Stimulated activated CD8-positive, alpha-beta memory T cell treated with anti-CD3 and anti-CD28 coated beads, Interleukin-2, amount 100 ng/mL, for 1 hour (primary cell): ENCODE results near the gene TRIO.
"Not testable (repeated sequence)": the region's sequence is repeated elsewhere in the genome, so short reads cannot be mapped to it uniquely, and the experiment has no call there.

Experiments
- DNase-seq, 2 donors: peaks; one replicate each; pipeline ENCODE4 v3.0.0-alpha.2; 2020; ENCODE audit warnings: low read depth in 2 of 2

Gene TRIO

GRCh38 chr5:14435481-14435880 lies 292.3 kb downstream of the TRIO start:
- DNase-seq = no peak

GRCh38 chr5:14436122-14436521 lies 293.0 kb downstream of the TRIO start:
- not testable (repeated sequence) for DNase-seq

DNA sequence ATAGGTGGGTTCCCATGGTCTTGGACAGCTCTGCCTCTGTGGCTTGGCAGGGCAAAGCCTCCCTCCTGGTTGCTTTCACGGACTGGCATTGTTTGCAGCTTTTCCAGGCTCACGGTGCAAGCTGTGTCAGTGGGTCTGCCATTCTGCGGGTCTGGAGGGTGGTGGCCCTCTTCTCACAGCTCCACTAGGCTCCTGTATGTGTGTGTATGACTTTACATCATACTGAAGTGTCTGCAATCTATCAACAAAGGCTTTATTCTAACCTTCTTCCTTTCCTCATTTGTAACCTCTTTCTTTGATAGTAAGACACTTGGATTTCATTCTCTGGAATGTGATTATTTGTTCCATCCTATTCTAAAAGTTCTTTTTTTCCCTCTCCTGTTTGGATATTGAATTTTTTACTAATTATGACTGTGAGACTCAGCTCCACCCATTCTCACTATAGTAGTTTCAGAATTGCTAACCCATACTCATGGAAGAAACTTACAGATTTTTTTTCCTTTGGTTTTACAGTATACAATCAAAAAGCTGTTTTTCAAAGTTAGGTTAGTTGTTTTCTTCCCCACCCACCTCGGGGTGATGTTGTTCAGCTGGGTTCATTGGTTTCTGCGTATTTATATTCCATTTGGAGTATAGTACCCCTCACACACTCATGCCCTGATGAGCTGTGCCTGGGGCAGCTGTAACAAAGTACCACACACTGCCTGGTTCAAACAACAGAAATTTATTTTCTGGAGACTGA lies 293.8 kb downstream of the TRIO start:
- DNase-seq = no peak

GRCh38 chr5:14438195-14438606 lies 295.1 kb downstream of the TRIO start:
- no peak for DNase-seq

DNA sequence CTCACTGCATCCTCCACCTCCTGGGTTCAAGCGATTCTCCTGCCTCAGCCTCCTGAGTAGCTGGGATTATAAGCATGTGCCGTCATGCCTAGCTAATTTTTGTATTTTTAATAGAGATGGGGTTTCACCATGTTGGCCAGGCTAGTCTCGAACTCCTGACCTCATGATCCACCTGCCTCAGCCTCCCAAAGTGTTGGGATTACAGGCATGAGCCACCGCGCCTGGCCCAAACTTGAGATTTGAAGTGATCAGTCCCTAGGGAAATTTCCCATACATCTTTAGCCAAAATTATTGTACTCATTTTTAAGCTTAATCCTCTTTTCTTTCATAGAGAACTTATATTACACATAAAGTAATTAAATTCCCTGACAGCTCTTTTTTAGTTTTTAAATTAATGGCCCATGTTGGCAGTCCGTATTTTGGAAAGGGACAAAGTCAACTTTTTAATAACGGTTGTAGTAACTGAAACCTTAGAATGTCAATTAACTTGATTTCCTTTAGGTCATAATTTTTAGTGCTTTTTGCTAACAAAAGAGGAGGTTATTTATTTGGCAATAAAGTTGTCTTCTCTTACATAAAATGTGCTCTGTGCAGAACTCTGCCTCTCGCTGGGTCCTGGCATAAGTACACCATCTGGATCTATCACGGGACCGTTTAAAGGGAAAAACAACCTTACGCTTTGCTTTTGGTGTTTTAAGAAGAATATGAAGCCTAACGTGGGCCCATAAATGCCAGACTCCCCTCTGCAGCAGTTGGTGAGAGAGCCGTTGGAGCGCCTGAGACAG lies 296.1 kb downstream of the TRIO start:
- no peak for DNase-seq

- DNase-seq = no peak
These were observed 297.1 kb downstream of the TRIO start for GRCh38 chr5:14440223-14440581.

GRCh38 chr5:14440582-14441431 lies 297.7 kb downstream of the TRIO start:
- no peak for DNase-seq

- DNase-seq = no peak
These were observed 298.5 kb downstream of the TRIO start for GRCh38 chr5:14441641-14442040.

GRCh38 chr5:14442536-14442935 lies 299.4 kb downstream of the TRIO start:
- no peak for DNase-seq

DNA sequence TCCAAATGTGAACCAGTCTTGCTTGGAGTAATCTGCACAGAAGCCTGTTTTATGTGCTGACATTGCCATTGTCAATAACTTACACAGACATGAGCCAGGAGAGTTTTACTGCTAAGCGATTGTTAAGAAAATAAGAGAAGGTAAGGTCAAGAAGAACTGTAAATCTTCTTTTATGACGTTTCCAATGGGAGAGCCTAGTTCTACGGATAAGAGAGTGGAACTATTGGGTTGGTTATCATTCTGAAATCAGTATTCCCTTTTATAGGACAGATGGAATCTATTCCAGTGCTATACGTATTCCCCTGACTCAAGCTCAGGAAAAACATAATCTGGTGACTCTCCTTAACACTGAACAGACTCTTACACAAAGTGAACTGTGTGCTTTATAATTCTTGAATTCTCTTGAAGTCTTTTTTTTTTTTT lies 300.5 kb downstream of the TRIO start:
- DNase-seq = no peak

DNA sequence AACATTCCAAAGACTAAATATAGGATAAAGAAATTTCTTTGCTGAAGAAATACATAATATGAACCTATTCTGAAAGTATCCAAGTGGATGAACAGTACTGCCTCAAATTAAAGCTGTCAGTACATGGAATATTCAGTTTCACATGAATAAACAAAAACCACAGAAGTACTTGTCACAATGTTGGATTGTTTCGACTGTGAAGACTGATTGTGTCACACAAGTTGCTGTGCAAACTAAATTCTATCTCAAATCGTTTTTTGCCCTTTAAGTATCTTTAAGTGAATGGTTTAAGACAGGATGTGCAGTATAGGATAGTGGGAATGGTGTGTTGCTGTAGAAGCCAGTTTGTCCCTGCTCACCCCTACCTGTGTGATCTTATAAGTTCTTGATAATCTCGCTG lies 301.0 kb downstream of the TRIO start:
- no peak for DNase-seq

DNA sequence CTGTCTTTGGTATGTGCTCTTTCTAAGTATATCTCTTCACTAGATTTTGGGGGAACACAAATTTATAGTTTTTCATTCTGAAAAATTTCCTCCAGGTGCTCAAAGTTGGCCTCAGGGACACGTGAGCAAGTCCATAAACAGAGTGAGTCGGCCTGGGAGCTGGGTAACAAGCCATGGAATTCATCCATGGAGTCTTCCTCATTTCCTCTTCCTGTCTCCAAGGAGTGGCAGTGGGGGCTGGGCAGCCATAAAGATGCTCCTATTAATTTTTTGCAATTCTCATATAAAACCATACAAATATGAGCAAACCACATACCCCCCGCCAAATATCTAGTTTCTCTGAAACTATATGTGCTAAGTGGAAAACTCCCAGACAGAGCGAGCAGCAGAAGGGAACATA lies 301.9 kb downstream of the TRIO start:
- DNase-seq = no peak

GRCh38 chr5:14445576-14446290 lies 302.6 kb downstream of the TRIO start:
- no peak for DNase-seq

GRCh38 chr5:14447958-14448911 lies 305.1 kb downstream of the TRIO start:
- no peak for DNase-seq

- DNase-seq = no peak
These were observed 306.0 kb downstream of the TRIO start for GRCh38 chr5:14449052-14449661.

- DNase-seq = no peak
These were observed 306.9 kb downstream of the TRIO start for GRCh38 chr5:14450018-14450524.

- no peak for DNase-seq
These were observed 307.6 kb downstream of the TRIO start for GRCh38 chr5:14450742-14451141.

DNA sequence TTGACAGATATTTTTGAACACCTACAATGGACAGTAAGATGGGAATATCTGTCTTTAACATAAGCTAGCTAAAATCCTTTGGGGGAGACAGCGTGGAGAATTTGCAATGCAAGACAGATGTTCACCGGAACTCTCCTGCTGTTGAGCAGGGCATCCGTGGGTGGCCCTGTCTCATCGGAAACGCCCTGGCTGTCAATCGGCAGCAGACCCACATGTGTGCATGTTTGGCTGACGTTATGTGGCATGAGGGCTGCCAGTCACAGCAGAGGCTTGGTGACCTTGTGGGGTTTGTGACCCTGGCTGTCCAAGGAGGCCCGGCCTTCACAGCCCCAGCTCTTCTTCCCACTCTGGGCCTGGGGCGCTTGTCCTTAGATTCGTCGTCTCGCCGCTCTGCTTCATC lies 308.7 kb downstream of the TRIO start:
- no peak for DNase-seq

GRCh38 chr5:14452685-14453454 lies 309.7 kb downstream of the TRIO start:
- DNase-seq = no peak
